HEK293T (cell line): ENCODE data around the gene EFL1.
"Not testable (repeated sequence)": the region's sequence is repeated elsewhere in the genome, so short reads cannot be mapped to it uniquely, and the experiment has no call there.

ENCODE experiments used
- CTCF ChIA-PET: fragments of 350-600 bp; formaldehyde crosslinking; extraction: SDS; loops from one replicate; lab custom pipeline; 2021; ENCODE audit warnings: antibody characterized with exemption, inconsistent platforms; lab: Yijun Ruan, JAX
- POLR2A ChIA-PET: fragments of 350-600 bp; formaldehyde crosslinking; extraction: SDS; loops from one replicate; lab custom pipeline; 2020; ENCODE audit warnings: antibody characterized with exemption, inconsistent platforms; lab: Yijun Ruan, JAX
- DNase-seq: peaks from one replicate; pipeline ENCODE4 v3.0.0; 2012; ENCODE audit warnings: mixed read lengths; ENCODE audit errors: extremely low spot score
- ARNT ChIP-seq: fragments of 450-650 bp; IDR thresholded peaks from 2 replicates; pipeline ENCODE4 v1.6.1; 2017; ENCODE audit warnings: mild to moderate bottlenecking
- BHLHE40 ChIP-seq: fragments of 450-650 bp; IDR thresholded peaks from 2 replicates; pipeline ENCODE4 v1.6.1; 2016; ENCODE audit warnings: mild to moderate bottlenecking, moderate library complexity, borderline replicate concordance
- CTBP1 ChIP-seq: fragments of 450-650 bp; IDR thresholded peaks from 2 replicates; pipeline ENCODE4 v1.6.1; 2016; ENCODE audit warnings: borderline replicate concordance
- ELF4 ChIP-seq: fragments of 450-650 bp; IDR thresholded peaks from 2 replicates; pipeline ENCODE4 v1.6.1; 2017; ENCODE audit warnings: antibody characterized with exemption
- FOXA1 ChIP-seq: fragments of 450-650 bp; IDR thresholded peaks from 2 replicates; pipeline ENCODE4 v1.6.1; 2016; ENCODE audit warnings: mild to moderate bottlenecking
- FOXK2 ChIP-seq: fragments of 450-650 bp; IDR thresholded peaks from 2 replicates; pipeline ENCODE4 v1.6.1; 2016; ENCODE audit warnings: mild to moderate bottlenecking
- FOXM1 ChIP-seq: fragments of 450-650 bp; IDR thresholded peaks from 2 replicates; pipeline ENCODE4 v1.6.1; 2017; ENCODE audit warnings: mild to moderate bottlenecking, borderline replicate concordance
- HDGF ChIP-seq: fragments of 450-650 bp; IDR thresholded peaks from 2 replicates; pipeline ENCODE4 v1.6.1; 2017; ENCODE audit warnings: antibody characterized with exemption, borderline replicate concordance
- L3MBTL2 ChIP-seq: fragments of 450-650 bp; conservative IDR thresholded peaks from 2 replicates; pipeline ENCODE4 v1.6.1; 2016; ENCODE audit warnings: mild to moderate bottlenecking
- NFRKB ChIP-seq: fragments of 450-650 bp; IDR thresholded peaks from 2 replicates; pipeline ENCODE4 v1.6.1; 2016; ENCODE audit warnings: mild to moderate bottlenecking, moderate library complexity
- PKNOX1 ChIP-seq: fragments of 450-650 bp; IDR thresholded peaks from 2 replicates; pipeline ENCODE4 v1.6.1; 2016
- SP1 ChIP-seq: fragments of 450-650 bp; IDR thresholded peaks from 2 replicates; pipeline ENCODE4 v1.6.1; 2017
- SUZ12 ChIP-seq: fragments of 450-650 bp; IDR thresholded peaks from 2 replicates; pipeline ENCODE4 v1.6.1; 2016; ENCODE audit warnings: mild to moderate bottlenecking
- TARDBP ChIP-seq: fragments of 450-650 bp; IDR thresholded peaks from 2 replicates; pipeline ENCODE4 v1.6.1; 2016
- ZNF384 ChIP-seq: fragments of 450-650 bp; IDR thresholded peaks from 2 replicates; pipeline ENCODE4 v1.6.1; 2016

EFL1 gene

GRCh38 chr15:82275410-82275809 is 12.9 kb upstream of the EFL1 start:
- ChIA-PET POLR2A (no interaction called here), CTCF (no interaction called here)
- DNase-seq = no peak
- TF ChIP-seq ELF4 = no peak

- ChIA-PET POLR2A (no interaction called here), CTCF (no interaction called here)
- DNase-seq = no peak
- TF ChIP-seq SUZ12 (no peak), L3MBTL2 (no peak), FOXK2 (no peak)
These were observed 9.6 kb upstream of the EFL1 start for GRCh38 chr15:82272154-82272553.

GRCh38 chr15:82268454-82268853 is 5.9 kb upstream of the EFL1 start:
- DNase-seq, CTCF ChIA-PET, POLR2A ChIA-PET: not testable (repeated sequence)

- CTCF ChIA-PET, DNase-seq, POLR2A ChIA-PET: not testable (repeated sequence)
These were observed 4.6 kb upstream of the EFL1 start for GRCh38 chr15:82267137-82267536.

- peak; percentile 6 for DNase-seq
- CTCF ChIA-PET = interaction anchor here (1.7 kb wide), 1 partner anchor 17 kb away, joined by 4 read pairs; no protein-coding TSS in a partner anchor
- TF ChIP-seq CTBP1 (no peak), FOXA1 (peak; percentile 24; the same call in 1 of the 2 replicates)
- POLR2A ChIA-PET = no interaction called here
These were observed 816 bp upstream of the EFL1 start for GRCh38 chr15:82263350-82263749.

GRCh38 chr15:82261566-82262421 is 740 bp downstream of the EFL1 start:
- CTCF ChIA-PET = interaction anchor here (1.7 kb wide), 1 partner anchor 19 kb away, joined by 4 read pairs; no protein-coding TSS in a partner anchor
- POLR2A ChIA-PET = interaction anchor here (1.0 to 1.2 kb wide), 2 partner anchors 11 to 18 kb away, joined by 3 to 6 read pairs; no protein-coding TSS in a partner anchor
- peak; percentile 71 for TF ChIP-seq L3MBTL2
- peak; percentile 38 for DNase-seq

- DNase-seq, POLR2A ChIA-PET: not testable (repeated sequence)
- CTCF ChIA-PET = interaction anchor here (0.6 kb wide), 1 partner anchor 353 kb away, joined by 3 read pairs; no protein-coding TSS in a partner anchor
These were observed 14.3 kb downstream of the EFL1 start for GRCh38 chr15:82248261-82248660.

- CTCF ChIA-PET = not testable (repeated sequence)
These were observed 16.6 kb downstream of the EFL1 start for GRCh38 chr15:82245956-82246355.

GRCh38 chr15:82243644-82244043 is 18.9 kb downstream of the EFL1 start:
- POLR2A ChIA-PET, CTCF ChIA-PET, DNase-seq: not testable (repeated sequence)

More at GRCh38 chr15:82245956-82246355, 16.6 kb downstream of the EFL1 start:
- DNase-seq, POLR2A ChIA-PET: not testable (repeated sequence)

GRCh38 chr15:82241836-82242499 is 20.6 kb downstream of the EFL1 start:
- DNase-seq, CTCF ChIA-PET, POLR2A ChIA-PET: not testable (repeated sequence)

- DNase-seq = no peak
- ChIA-PET POLR2A (no interaction called here), CTCF (no interaction called here)
- TF ChIP-seq HDGF (no peak), FOXK2 (no peak), TARDBP (no peak), ARNT (no peak), SUZ12 (no peak), FOXM1 (no peak), PKNOX1 (no peak), SP1 (no peak), L3MBTL2 (no peak), NFRKB (no peak), BHLHE40 (no peak), FOXA1 (no peak), ZNF384 (no peak), CTBP1 (no peak)
These were observed 22.7 kb downstream of the EFL1 start for GRCh38 chr15:82239685-82240391.

GRCh38 chr15:82237944-82238534 is 24.5 kb downstream of the EFL1 start:
- POLR2A ChIA-PET, CTCF ChIA-PET, DNase-seq: not testable (repeated sequence)
